ENCODE results near the gene ACBD6.

ACBD6 gene

GRCh38 chr1:180252638-180253536, 249.5 kb downstream of the ACBD6 start:
- DNase-seq = peak; percentile 66

GRCh38 chr1:180251526-180252305, 250.7 kb downstream of the ACBD6 start:
- no peak for DNase-seq

- no peak for DNase-seq
Observed at GRCh38 chr1:180250883-180251509, 251.4 kb downstream of the ACBD6 start.

- DNase-seq = no peak
Observed at GRCh38 chr1:180250499-180250770, 251.9 kb downstream of the ACBD6 start.

- no peak for DNase-seq
Observed at GRCh38 chr1:180249725-180250498, 252.5 kb downstream of the ACBD6 start.

- no peak for DNase-seq
Observed at GRCh38 chr1:180248731-180249681, 253.4 kb downstream of the ACBD6 start.

- DNase-seq = no peak
Observed at GRCh38 chr1:180248176-180248575, 254.2 kb downstream of the ACBD6 start.

GRCh38 chr1:180247580-180247979, 254.8 kb downstream of the ACBD6 start:
- no peak for DNase-seq

- no peak for DNase-seq
Observed at GRCh38 chr1:180247061-180247460, 255.3 kb downstream of the ACBD6 start.

- no peak for DNase-seq
Observed at GRCh38 chr1:180246579-180246978, 255.8 kb downstream of the ACBD6 start.

- no peak for DNase-seq
Observed at GRCh38 chr1:180244840-180245239, 257.5 kb downstream of the ACBD6 start.

GRCh38 chr1:180243517-180244221, 258.7 kb downstream of the ACBD6 start:
- DNase-seq = no peak

GRCh38 chr1:180241716-180242544, 260.4 kb downstream of the ACBD6 start:
- no peak for DNase-seq

GRCh38 chr1:180239145-180240096, 263.0 kb downstream of the ACBD6 start:
- DNase-seq = no peak

- no peak for DNase-seq
Observed at GRCh38 chr1:180238675-180239074, 263.7 kb downstream of the ACBD6 start.
